ENCODE data around the gene ZBTB40. TPM values are rescaled to one million over a fixed set of nuclear protein-coding genes. Genes with fewer than 3 reads are reported as not detected.

Gene ZBTB40
- total RNA-seq, 1 experiment from 2014 or later: 13.5 TPM

GRCh38 chr1:22420455-22421053, 31.1 kb upstream of the ZBTB40 start:
- peak; percentile 74 for DNase-seq (ENCODE audit: extremely low read depth, low read depth)

- no peak for DNase-seq (ENCODE audit: extremely low read depth, low read depth)
Measured at GRCh38 chr1:22426781-22427180, 24.9 kb upstream of the ZBTB40 start.

- peak; percentile 54 for DNase-seq (ENCODE audit: extremely low read depth, low read depth)
Measured at GRCh38 chr1:22428672-22429071, 23.0 kb upstream of the ZBTB40 start.

- DNase-seq (ENCODE audit: extremely low read depth, low read depth): no peak
Measured at GRCh38 chr1:22431965-22432364, 19.7 kb upstream of the ZBTB40 start.

- no peak for DNase-seq (ENCODE audit: extremely low read depth, low read depth)
Measured at GRCh38 chr1:22434717-22435116, 16.9 kb upstream of the ZBTB40 start.

GRCh38 chr1:22436948-22437347, 14.7 kb upstream of the ZBTB40 start:
- no peak for DNase-seq (ENCODE audit: extremely low read depth, low read depth)

- DNase-seq (ENCODE audit: extremely low read depth, low read depth): no peak
Measured at GRCh38 chr1:22437573-22437972, 14.1 kb upstream of the ZBTB40 start.

GRCh38 chr1:22440582-22440981, 11.1 kb upstream of the ZBTB40 start:
- DNase-seq (ENCODE audit: extremely low read depth, low read depth): no peak

- no peak for DNase-seq (ENCODE audit: extremely low read depth, low read depth)
Measured at GRCh38 chr1:22442212-22442894, 9.3 kb upstream of the ZBTB40 start.

GRCh38 chr1:22443332-22443731, 8.3 kb upstream of the ZBTB40 start:
- no peak for DNase-seq (ENCODE audit: extremely low read depth, low read depth)

- DNase-seq (ENCODE audit: extremely low read depth, low read depth): no peak
Measured at GRCh38 chr1:22444856-22445255, 6.8 kb upstream of the ZBTB40 start.

GRCh38 chr1:22447621-22448111, 4.0 kb upstream of the ZBTB40 start:
- no peak for DNase-seq (ENCODE audit: extremely low read depth, low read depth)

GRCh38 chr1:22449636-22450035, 2.0 kb upstream of the ZBTB40 start:
- DNase-seq (ENCODE audit: extremely low read depth, low read depth): no peak

GRCh38 chr1:22450351-22451021, 1.2 kb upstream of the ZBTB40 start:
- DNase-seq (ENCODE audit: extremely low read depth, low read depth): no peak

- no peak for DNase-seq (ENCODE audit: extremely low read depth, low read depth)
Measured at GRCh38 chr1:22452481-22452957, 868 bp downstream of the ZBTB40 start.

GRCh38 chr1:22453181-22453580, 1.5 kb downstream of the ZBTB40 start:
- DNase-seq (ENCODE audit: extremely low read depth, low read depth): no peak

- no peak for DNase-seq (ENCODE audit: extremely low read depth, low read depth)
Measured at GRCh38 chr1:22454476-22455056, 2.9 kb downstream of the ZBTB40 start.

GRCh38 chr1:22457345-22457744, 5.7 kb downstream of the ZBTB40 start:
- no peak for DNase-seq (ENCODE audit: extremely low read depth, low read depth)

GRCh38 chr1:22457836-22458235, 6.2 kb downstream of the ZBTB40 start:
- no peak for DNase-seq (ENCODE audit: extremely low read depth, low read depth)

- DNase-seq (ENCODE audit: extremely low read depth, low read depth): no peak
Measured at GRCh38 chr1:22461100-22461499, 9.4 kb downstream of the ZBTB40 start.

All from NCI-H460 (cell line).